ENCODE measurements around the gene VPS13A.

DNA sequence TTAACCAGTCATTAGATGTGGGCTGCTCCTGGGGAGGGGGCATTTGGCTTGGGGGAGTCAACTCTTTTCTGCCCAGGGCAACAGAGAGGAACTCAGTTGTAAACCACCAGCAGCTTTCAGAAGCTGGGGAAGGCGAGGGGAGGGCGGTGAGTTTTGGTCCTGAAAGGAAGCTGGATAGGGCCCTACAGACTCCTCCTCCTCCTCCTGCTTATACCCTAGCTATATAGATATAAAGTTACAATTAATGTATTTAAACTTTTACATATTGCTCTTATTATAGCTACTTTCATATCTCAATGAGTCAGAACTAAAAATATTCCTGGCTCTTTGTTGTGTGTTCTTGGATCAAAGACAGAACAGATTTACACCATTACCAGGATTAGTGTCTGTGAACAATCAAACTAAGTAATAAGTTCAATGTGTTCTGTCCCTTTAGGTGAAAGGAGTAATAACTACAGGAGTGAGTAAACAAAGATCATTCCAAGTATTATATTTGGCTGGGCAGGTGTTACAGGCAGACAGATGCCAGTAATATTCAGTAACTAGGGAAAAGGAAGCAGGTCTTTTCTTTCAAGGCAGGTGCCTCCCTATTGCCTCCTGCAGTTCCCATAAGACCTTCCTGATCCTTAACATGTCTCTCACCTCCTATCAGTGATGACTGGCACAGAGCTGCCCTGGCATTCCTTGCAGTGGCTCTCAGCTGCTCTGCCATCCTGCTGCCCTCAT is 20.5 kb upstream of the VPS13A start:
- TF ChIP-seq, protein P1, sequence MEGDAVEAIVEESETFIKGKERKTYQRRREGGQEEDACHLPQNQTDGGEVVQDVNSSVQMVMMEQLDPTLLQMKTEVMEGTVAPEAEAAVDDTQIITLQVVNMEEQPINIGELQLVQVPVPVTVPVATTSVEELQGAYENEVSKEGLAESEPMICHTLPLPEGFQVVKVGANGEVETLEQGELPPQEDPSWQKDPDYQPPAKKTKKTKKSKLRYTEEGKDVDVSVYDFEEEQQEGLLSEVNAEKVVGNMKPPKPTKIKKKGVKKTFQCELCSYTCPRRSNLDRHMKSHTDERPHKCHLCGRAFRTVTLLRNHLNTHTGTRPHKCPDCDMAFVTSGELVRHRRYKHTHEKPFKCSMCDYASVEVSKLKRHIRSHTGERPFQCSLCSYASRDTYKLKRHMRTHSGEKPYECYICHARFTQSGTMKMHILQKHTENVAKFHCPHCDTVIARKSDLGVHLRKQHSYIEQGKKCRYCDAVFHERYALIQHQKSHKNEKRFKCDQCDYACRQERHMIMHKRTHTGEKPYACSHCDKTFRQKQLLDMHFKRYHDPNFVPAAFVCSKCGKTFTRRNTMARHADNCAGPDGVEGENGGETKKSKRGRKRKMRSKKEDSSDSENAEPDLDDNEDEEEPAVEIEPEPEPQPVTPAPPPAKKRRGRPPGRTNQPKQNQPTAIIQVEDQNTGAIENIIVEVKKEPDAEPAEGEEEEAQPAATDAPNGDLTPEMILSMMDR (conservative IDR thresholded peaks at IDR 0.05; ENCODE audit: low read depth, low read length), result no peak
- no peak for TF ChIP-seq EZH2 (IDR thresholded peaks at IDR 0.05; ENCODE audit: borderline replicate concordance, low read depth, low read length, poor library complexity, severe bottlenecking)
